Left hindlimb (tissue), 1 donor: ENCODE measurements around the gene USP10.

Source experiments
- DNase-seq: peaks from one replicate; pipeline ENCODE4 v3.0.0-alpha.2; 2018

Gene USP10

GRCh38 chr16:84753412-84754326 lies 53.9 kb downstream of the USP10 start:
- DNase-seq: no peak

GRCh38 chr16:84754353-84754856 lies 54.6 kb downstream of the USP10 start:
- peak; percentile 64 for DNase-seq

- DNase-seq: no peak
Observed at GRCh38 chr16:84754956-84755672, 55.3 kb downstream of the USP10 start.

GRCh38 chr16:84756830-84757229 lies 57.0 kb downstream of the USP10 start:
- no peak for DNase-seq

- no peak for DNase-seq
Observed at GRCh38 chr16:84758627-84759026, 58.8 kb downstream of the USP10 start.

- DNase-seq: no peak
Observed at GRCh38 chr16:84759061-84759460, 59.3 kb downstream of the USP10 start.

GRCh38 chr16:84759906-84760305 lies 60.1 kb downstream of the USP10 start:
- DNase-seq: no peak

GRCh38 chr16:84761448-84762368 lies 61.9 kb downstream of the USP10 start:
- no peak for DNase-seq

- DNase-seq: no peak
Observed at GRCh38 chr16:84763164-84763563, 63.4 kb downstream of the USP10 start.

- no peak for DNase-seq
Observed at GRCh38 chr16:84763629-84764028, 63.8 kb downstream of the USP10 start.

- no peak for DNase-seq
Observed at GRCh38 chr16:84764970-84765369, 65.2 kb downstream of the USP10 start.

GRCh38 chr16:84765616-84766580 lies 66.1 kb downstream of the USP10 start:
- DNase-seq: no peak

GRCh38 chr16:84766978-84767773 lies 67.4 kb downstream of the USP10 start:
- no peak for DNase-seq

- no peak for DNase-seq
Observed at GRCh38 chr16:84768061-84768807, 68.4 kb downstream of the USP10 start.

GRCh38 chr16:84768808-84769197 lies 69.0 kb downstream of the USP10 start:
- DNase-seq: no peak

- DNase-seq: no peak
Observed at GRCh38 chr16:84769416-84769815, 69.6 kb downstream of the USP10 start.

GRCh38 chr16:84773312-84773711 lies 73.5 kb downstream of the USP10 start:
- no peak for DNase-seq

- no peak for DNase-seq
Observed at GRCh38 chr16:84774810-84775209, 75.0 kb downstream of the USP10 start.

GRCh38 chr16:84775262-84775810 lies 75.5 kb downstream of the USP10 start:
- no peak for DNase-seq

- no peak for DNase-seq
Observed at GRCh38 chr16:84777435-84777834, 77.6 kb downstream of the USP10 start.
